Duodenal mucosa (tissue), 2 donors: Measurements from ENCODE around the gene LHFPL3.

Experiments
- H3K27ac ChIP-seq: one replicate; pipeline ENCODE4 v1.7.0; 2013; ENCODE audit warnings: low read depth, low read length
- H3K27me3 ChIP-seq, 2 donors: one replicate each; pipeline ENCODE4 v1.7.0; 2013; ENCODE audit warnings: low read length in 2 of 2, control low read depth in 1 of 2; ENCODE audit not compliant: insufficient read depth in 2 of 2, control insufficient read depth in 1 of 2
- H3K36me3 ChIP-seq, 2 donors: one replicate each; pipeline ENCODE4 v1.7.0; 2013; ENCODE audit warnings: low read length in 2 of 2, control low read depth in 1 of 2; ENCODE audit not compliant: insufficient read depth in 2 of 2, control insufficient read depth in 1 of 2
- H3K4me1 ChIP-seq, 2 donors: one replicate each; pipeline ENCODE4 v1.7.0; 2013; ENCODE audit warnings: low read length in 2 of 2, control low read depth in 1 of 2; ENCODE audit not compliant: insufficient read depth in 2 of 2, control insufficient read depth in 1 of 2
- H3K4me3 ChIP-seq, 2 donors: one replicate each; pipeline ENCODE4 v1.7.0; 2013; ENCODE audit warnings: low read length in 2 of 2, low read depth in 1 of 2
- H3K9ac ChIP-seq, 2 donors: one replicate each; pipeline ENCODE4 v1.7.0; 2013; ENCODE audit warnings: low read length in 2 of 2, low read depth in 1 of 2
- H3K9me3 ChIP-seq, 2 donors: one replicate each; pipeline ENCODE4 v1.7.0; 2013; ENCODE audit warnings: low read length in 2 of 2, control low read depth in 1 of 2; ENCODE audit not compliant: control insufficient read depth in 1 of 2

LHFPL3 gene

GRCh38 chr7:104800307-104800706, 471.9 kb downstream of the LHFPL3 start:
- Histone ChIP-seq H3K9me3 (no peaks in the 10 kb centered on the region), H3K36me3 (no peaks in the 10 kb centered on the region), H3K9ac (no peak overlapping the region), H3K4me3 (no peak overlapping the region), H3K4me1 (no peaks in the 10 kb centered on the region), H3K27me3 (peaks cover 0 to 6% of the 10 kb centered on the region in 2 donors), H3K27ac (no peak overlapping the region)

DNA sequence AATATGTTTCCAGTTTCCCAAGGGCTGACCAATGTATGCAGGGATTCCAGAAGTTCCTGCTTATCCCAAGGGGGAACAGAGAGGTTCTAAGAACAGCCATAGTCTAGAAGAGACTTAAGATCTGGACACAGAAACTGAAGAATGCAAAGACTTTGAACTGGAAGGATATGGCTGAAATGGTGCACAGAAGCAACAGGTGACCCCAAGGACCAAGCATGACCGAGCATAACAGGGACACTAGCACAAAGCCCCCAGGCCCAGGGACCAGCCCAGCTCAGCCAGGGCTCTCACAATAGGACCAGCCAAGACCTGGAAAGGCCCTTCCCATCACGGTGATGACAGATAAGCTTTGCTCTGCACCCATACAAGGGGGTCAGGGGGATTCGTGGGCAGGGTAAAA, 472.6 kb downstream of the LHFPL3 start:
- H3K27me3 ChIP-seq, result peaks cover 0 to 6% of the 10 kb centered on the region in 2 donors
- no peak overlapping the region for H3K9ac ChIP-seq

GRCh38 chr7:104803931-104804330, 475.5 kb downstream of the LHFPL3 start:
- Histone ChIP-seq H3K36me3 (no peaks in the 10 kb centered on the region), H3K4me1 (no peaks in the 10 kb centered on the region), H3K9ac (no peak overlapping the region), H3K27me3 (peaks cover 3 to 10% of the 10 kb centered on the region in 2 donors), H3K27ac (no peak overlapping the region), H3K4me3 (no peak overlapping the region), H3K9me3 (no peaks in the 10 kb centered on the region)

More for the DNA sequence above, 472.6 kb downstream of the LHFPL3 start:
- Histone ChIP-seq H3K9me3 (no peaks in the 10 kb centered on the region), H3K36me3 (no peaks in the 10 kb centered on the region), H3K27ac (no peak overlapping the region), H3K4me1 (no peaks in the 10 kb centered on the region), H3K4me3 (no peak overlapping the region)

DNA sequence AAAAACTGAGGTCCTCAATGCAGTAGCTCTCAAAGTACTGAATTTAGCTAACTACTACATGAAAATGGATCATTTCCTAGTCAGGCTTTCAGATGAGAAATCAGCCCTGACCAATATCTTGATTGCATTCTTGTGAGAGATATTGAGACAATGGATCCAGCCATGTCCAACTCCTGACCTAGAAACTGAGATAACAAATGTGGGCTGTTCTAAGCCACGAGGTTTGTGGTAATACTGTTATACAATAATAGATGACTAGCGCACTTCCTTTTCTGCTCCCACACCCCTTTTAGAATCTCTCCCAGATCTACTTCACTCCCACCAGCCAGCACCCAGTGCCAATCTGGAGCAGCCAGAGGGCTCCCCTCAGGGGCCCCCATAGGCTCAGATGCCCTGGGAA, 476.3 kb downstream of the LHFPL3 start:
- H3K4me1 ChIP-seq, result no peaks in the 10 kb centered on the region
- H3K9me3 ChIP-seq, result no peaks in the 10 kb centered on the region
- H3K4me3 ChIP-seq, result no peak overlapping the region
- H3K27ac ChIP-seq, result no peak overlapping the region
- no peak overlapping the region for H3K9ac ChIP-seq
- H3K27me3 ChIP-seq, result peaks cover 3 to 10% of the 10 kb centered on the region in 2 donors
- H3K36me3 ChIP-seq, result no peaks in the 10 kb centered on the region

GRCh38 chr7:104805449-104806317, 477.3 kb downstream of the LHFPL3 start:
- Histone ChIP-seq H3K27me3 (peaks cover 3 to 10% of the 10 kb centered on the region in 2 donors), H3K9ac (no peak overlapping the region), H3K9me3 (no peaks in the 10 kb centered on the region), H3K4me1 (no peaks in the 10 kb centered on the region), H3K27ac (no peak overlapping the region), H3K4me3 (no peak overlapping the region), H3K36me3 (no peaks in the 10 kb centered on the region)

- Histone ChIP-seq H3K9me3 (no peaks in the 10 kb centered on the region), H3K27ac (no peak overlapping the region), H3K4me3 (no peak overlapping the region), H3K36me3 (no peaks in the 10 kb centered on the region), H3K27me3 (peaks cover 3 to 10% of the 10 kb centered on the region in 2 donors), H3K9ac (no peak overlapping the region), H3K4me1 (no peaks in the 10 kb centered on the region)
Observed at GRCh38 chr7:104807671-104808070, 479.3 kb downstream of the LHFPL3 start.

DNA sequence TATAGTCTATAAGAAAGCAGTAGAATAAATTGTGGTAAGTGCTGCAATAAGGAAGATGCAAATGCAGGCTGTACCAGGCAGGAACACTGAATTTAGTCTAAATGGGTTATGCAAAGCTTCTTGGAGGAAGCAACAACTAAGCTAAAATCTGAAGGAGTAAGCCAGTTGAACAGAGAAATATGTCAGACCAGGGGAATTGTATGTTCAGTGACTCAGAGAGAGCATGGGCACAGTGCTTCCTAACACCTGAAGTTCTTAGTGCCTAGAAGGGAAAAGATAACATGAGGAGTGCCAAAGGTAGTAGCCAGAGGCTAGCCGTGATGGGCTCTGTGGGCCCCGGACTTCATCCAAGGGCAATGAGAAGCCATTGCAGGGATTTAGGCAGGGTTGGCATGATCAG, 481.5 kb downstream of the LHFPL3 start:
- no peak overlapping the region for H3K4me3 ChIP-seq
- H3K9me3 ChIP-seq, result no peaks in the 10 kb centered on the region
- H3K27ac ChIP-seq, result no peak overlapping the region
- peaks cover 3 to 4% of the 10 kb centered on the region in 2 donors for H3K27me3 ChIP-seq
- no peaks in the 10 kb centered on the region for H3K4me1 ChIP-seq
- H3K36me3 ChIP-seq, result no peaks in the 10 kb centered on the region
- no peak overlapping the region for H3K9ac ChIP-seq

GRCh38 chr7:104814126-104814525, 485.7 kb downstream of the LHFPL3 start:
- Histone ChIP-seq H3K9ac (no peak overlapping the region), H3K4me1 (peaks cover 0 to 10% of the 10 kb centered on the region in 2 donors), H3K9me3 (no peaks in the 10 kb centered on the region), H3K27ac (no peak overlapping the region), H3K36me3 (no peaks in the 10 kb centered on the region), H3K27me3 (no peaks in the 10 kb centered on the region), H3K4me3 (no peak overlapping the region)

DNA sequence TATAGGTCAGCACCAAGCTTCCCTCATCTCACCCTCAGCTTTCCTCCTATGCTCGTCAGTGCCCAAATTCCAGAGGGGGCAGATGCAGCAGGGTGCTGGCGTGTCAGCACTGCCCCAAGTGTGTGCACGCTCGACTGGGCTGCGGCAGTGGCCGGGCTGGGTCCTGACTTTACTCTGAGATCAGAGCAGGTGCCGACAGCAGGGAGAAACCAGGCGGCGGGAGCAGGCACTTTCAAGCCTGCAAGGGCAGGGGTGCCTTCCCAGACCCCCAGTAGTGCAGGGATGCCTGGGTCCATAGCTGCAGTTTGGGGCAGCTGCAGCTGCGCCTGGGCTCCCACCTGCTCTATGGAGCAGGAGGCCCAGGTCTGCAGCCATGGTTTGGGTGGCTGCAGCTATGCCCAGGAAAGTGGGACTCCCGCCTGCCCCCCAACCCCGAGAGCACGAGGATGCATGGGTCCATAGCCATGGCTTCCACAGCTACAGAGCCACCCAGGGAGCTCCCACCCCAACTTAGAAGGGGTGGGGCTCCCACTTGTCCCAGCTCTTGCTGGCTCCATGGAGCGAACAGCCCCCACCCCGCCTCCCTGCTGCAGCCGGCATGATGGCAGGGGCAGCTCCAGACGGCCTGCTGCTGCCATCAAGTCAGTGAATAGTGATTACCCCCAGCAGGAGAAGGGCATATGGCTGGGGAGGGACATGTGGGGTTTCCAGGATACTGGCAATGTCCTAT, 486.4 kb downstream of the LHFPL3 start:
- Histone ChIP-seq H3K27me3 (no peaks in the 10 kb centered on the region), H3K9ac (no peak overlapping the region), H3K9me3 (no peaks in the 10 kb centered on the region), H3K27ac (no peak overlapping the region), H3K4me1 (peaks cover 0 to 10% of the 10 kb centered on the region in 2 donors), H3K4me3 (no peak overlapping the region), H3K36me3 (no peaks in the 10 kb centered on the region)

- no peak overlapping the region for H3K9ac ChIP-seq
- H3K27me3 ChIP-seq, result no peaks in the 10 kb centered on the region
- H3K9me3 ChIP-seq, result no peaks in the 10 kb centered on the region
- H3K4me3 ChIP-seq, result no peak overlapping the region
- no peaks in the 10 kb centered on the region for H3K36me3 ChIP-seq
- peaks cover 0 to 10% of the 10 kb centered on the region in 2 donors for H3K4me1 ChIP-seq
- no peak overlapping the region for H3K27ac ChIP-seq
Observed at GRCh38 chr7:104816537-104816936, 488.1 kb downstream of the LHFPL3 start.
